AG09309 (cell line): ENCODE measurements around the gene CBLB.
"Not testable (repeated sequence)": the region's sequence is repeated elsewhere in the genome, so short reads cannot be mapped to it uniquely, and the experiment has no call there.

Experiments used
- DNase-seq: peaks from one replicate; pipeline ENCODE4 v3.0.0-alpha.2; 2010; ENCODE audit warnings: low read depth
- H3K4me3 ChIP-seq: 2 replicates; pipeline ENCODE4 v1.5.1; 2011; ENCODE audit warnings: mild to moderate bottlenecking, low read depth, low read length, moderate library complexity; ENCODE audit not compliant: control insufficient read depth
- TF ChIP-seq, protein P1 (sequence below): IDR thresholded peaks from 2 replicates; pipeline ENCODE4 v1.5.1; 2011; ENCODE audit warnings: mild to moderate bottlenecking, low read depth, low read length, inconsistent platforms; ENCODE audit not compliant: insufficient read depth, control insufficient read depth; ENCODE audit errors: missing control alignments

CBLB gene

DNA sequence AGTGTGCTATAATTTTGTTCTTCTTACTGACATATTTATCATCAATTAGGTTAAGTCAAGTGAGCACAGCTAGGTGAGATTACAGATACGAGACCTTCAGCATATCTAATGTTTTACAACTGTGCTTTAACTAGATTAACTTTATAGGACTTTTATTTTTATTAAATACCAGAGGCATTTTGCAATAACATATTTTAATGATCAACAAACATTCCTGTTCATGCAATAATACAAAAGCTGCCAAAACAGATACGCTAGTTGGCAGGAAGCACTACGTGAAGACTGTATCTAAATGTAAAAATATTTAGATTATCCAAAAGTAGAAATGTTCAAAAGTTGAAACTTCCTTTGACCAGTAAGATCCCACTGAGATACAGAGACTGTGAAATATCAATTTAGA, 139.1 kb downstream of the CBLB start:
- no peak overlapping the region for H3K4me3 ChIP-seq
- TF ChIP-seq, protein P1, sequence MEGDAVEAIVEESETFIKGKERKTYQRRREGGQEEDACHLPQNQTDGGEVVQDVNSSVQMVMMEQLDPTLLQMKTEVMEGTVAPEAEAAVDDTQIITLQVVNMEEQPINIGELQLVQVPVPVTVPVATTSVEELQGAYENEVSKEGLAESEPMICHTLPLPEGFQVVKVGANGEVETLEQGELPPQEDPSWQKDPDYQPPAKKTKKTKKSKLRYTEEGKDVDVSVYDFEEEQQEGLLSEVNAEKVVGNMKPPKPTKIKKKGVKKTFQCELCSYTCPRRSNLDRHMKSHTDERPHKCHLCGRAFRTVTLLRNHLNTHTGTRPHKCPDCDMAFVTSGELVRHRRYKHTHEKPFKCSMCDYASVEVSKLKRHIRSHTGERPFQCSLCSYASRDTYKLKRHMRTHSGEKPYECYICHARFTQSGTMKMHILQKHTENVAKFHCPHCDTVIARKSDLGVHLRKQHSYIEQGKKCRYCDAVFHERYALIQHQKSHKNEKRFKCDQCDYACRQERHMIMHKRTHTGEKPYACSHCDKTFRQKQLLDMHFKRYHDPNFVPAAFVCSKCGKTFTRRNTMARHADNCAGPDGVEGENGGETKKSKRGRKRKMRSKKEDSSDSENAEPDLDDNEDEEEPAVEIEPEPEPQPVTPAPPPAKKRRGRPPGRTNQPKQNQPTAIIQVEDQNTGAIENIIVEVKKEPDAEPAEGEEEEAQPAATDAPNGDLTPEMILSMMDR, result no peak
- no peak for DNase-seq

DNA sequence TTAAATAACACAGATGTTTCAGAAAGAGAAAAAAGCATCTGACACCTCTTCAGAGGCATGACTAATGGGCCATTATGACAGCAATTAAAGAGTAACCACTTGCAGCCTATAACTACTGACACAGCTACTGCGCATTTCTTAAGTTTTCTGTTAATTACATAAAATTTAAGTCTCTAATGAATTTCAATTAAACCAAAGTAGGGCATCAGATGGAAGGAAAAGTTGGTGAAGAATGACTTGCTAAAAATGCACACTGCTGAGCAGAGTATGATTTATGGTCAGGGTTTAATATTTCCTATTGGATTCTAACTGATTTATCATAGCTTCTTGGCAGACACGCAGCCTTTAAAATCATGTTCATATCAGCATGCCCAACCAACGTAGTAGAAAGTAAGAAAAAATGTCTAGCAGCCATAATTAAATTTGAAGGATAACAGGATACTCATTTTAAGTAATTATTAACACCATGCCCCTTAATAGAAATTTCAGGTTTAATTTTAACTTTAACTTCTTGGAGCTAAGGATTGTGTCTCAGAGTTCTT, 140.0 kb downstream of the CBLB start:
- no peak overlapping the region for H3K4me3 ChIP-seq
- DNase-seq, result no peak
- TF ChIP-seq, protein P1, result no peak

DNA sequence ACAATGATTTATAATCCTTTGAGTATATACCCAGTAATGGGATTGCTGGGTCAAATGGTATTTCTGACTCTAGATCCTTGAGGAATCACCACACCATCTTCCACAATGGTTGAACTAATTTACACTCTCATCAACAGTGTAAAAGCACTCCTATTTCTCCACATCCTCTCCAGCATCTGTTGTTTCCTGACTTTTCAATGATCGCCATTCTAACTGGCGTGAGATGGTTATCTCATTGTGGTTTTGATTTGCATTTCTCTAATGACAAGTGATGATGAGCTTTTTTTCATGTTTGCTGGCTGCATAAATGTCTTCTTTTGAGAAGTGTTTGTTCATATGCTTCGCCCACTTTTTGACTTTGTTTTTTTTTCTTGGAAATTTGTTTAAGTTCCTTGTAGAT, 141.8 kb downstream of the CBLB start:
- DNase-seq, H3K4me3 ChIP-seq: not testable (repeated sequence)

DNA sequence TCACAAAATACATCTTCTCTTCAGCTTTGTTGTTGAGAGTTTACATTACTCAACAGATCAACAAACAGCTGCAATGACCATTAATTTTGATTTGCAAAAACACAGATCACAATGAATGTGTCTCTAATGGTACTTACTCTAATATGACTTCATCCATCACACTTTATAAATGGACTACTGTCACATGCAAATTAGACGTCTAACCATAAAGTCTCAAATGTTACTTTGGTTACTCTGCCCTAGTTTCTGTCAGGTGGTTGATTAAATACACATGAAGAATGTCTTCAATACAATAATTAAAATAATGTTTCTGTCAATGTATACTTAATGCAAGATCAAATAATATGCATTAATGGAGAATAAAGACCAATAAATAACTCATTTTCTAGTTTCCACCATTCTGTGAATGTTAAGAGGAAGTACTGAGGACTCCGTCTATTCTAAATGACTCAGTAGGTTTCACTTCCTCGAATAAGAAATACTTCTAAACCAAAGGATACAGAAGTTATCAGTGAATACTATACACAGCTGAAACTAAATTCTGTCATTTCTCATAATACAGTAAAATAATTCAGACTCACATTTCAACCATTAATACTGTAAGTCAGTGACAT, 145.8 kb downstream of the CBLB start:
- no peak for DNase-seq
- H3K4me3 ChIP-seq, result no peak overlapping the region
- TF ChIP-seq, protein P1, result no peak

DNA sequence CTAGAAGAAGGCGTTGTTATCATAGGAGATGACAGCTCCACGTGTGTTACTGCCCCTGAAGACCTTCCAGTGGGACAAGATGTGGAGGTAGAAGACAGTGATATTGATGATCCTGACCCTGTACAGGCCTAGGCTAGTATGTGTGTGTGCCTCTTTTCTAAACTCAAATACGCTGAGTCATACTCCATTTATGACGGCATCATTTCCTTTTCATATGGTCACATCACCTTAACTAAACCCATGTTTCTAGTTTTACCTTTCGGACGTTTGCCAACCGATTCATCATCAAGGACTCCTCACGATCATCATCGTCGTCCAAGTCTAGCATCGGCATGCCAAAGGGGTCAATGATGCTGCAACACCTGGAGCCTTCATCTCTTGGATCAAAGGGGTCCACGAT, 149.0 kb downstream of the CBLB start:
- TF ChIP-seq, protein P1, result no peak
- no peak for DNase-seq
- H3K4me3 ChIP-seq, result no peak overlapping the region

DNA sequence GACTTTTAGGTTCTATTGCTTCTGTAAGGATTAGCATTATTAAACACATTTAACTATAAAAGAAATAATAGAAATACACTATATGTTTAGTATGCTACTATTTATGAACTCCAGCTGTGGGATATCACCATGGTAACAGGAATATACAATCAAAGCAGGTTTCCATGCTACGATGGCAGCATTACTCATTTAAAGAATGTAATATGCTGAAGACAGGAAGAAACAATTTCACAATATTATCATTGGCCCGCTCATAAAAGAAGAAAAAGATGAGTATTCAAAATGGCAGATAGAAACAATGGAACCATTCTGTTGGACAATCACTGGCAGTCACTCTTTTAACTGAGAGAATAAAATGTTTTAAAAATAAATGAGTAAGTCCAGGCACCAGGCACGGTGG, 153.4 kb downstream of the CBLB start:
- TF ChIP-seq, protein P1, result no peak
- DNase-seq, result peak; percentile 46
- H3K4me3 ChIP-seq, result no peak overlapping the region

DNA sequence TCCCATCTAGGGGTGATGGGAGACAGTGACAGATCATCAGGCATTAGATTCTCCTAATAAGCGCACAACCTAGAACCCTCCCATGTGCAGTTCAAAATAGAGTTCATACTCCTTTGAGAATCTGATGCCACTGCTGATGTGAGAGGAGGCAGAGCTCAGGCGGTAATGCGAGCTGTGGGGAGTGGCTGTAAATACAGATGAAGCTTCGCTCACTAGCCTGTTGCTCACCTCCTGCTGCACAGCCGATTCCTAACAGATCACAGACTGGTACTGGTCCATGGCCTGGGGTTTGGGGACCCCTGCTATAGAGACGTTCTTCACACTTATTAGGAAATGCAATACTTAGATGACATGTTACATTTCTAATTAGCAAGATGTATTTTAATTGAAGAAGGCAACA, 154.4 kb downstream of the CBLB start:
- no peak for DNase-seq
- H3K4me3 ChIP-seq, result no peak overlapping the region
- TF ChIP-seq, protein P1, result no peak
